ENCODE results near the gene RPE.

Gene RPE

GRCh38 chr2:210002158-210003157 lies at the start of gene RPE:
Gene RPE, plus strand, starts transcription at chr2:210002638. Its CDS starts 24 bp downstream, at chr2:210002662.
- DNase-seq = peak; percentile 69

GRCh38 chr2:209956271-209956670 lies 46.2 kb upstream of the RPE start:
- no peak for DNase-seq

- no peak for DNase-seq
These were observed 44.4 kb upstream of the RPE start for GRCh38 chr2:209958016-209958415.

GRCh38 chr2:209960045-209960444 lies 42.4 kb upstream of the RPE start:
- no peak for DNase-seq

- DNase-seq = peak; percentile 23
These were observed 41.5 kb upstream of the RPE start for GRCh38 chr2:209960676-209961630.

- DNase-seq = no peak
These were observed 36.7 kb upstream of the RPE start for GRCh38 chr2:209965723-209966122.

- DNase-seq = no peak
These were observed 32.7 kb upstream of the RPE start for GRCh38 chr2:209969692-209970091.

GRCh38 chr2:209970271-209970670 lies 32.2 kb upstream of the RPE start:
- no peak for DNase-seq

GRCh38 chr2:209970711-209971110 lies 31.7 kb upstream of the RPE start:
- DNase-seq = no peak

- no peak for DNase-seq
These were observed 29.1 kb upstream of the RPE start for GRCh38 chr2:209973328-209973727.

GRCh38 chr2:209974576-209974975 lies 27.9 kb upstream of the RPE start:
- DNase-seq = no peak

GRCh38 chr2:209976698-209977385 lies 25.6 kb upstream of the RPE start:
- no peak for DNase-seq

- DNase-seq = no peak
These were observed 24.8 kb upstream of the RPE start for GRCh38 chr2:209977386-209978239.

GRCh38 chr2:209984291-209984690 lies 18.1 kb upstream of the RPE start:
- DNase-seq = no peak

GRCh38 chr2:209985874-209986273 lies 16.6 kb upstream of the RPE start:
- no peak for DNase-seq

GRCh38 chr2:209986415-209986814 lies 16.0 kb upstream of the RPE start:
- no peak for DNase-seq

- DNase-seq = no peak
These were observed 14.4 kb upstream of the RPE start for GRCh38 chr2:209988010-209988409.

GRCh38 chr2:209990838-209991237 lies 11.6 kb upstream of the RPE start:
- no peak for DNase-seq

GRCh38 chr2:209993968-209994367 lies 8.5 kb upstream of the RPE start:
- DNase-seq = no peak

- no peak for DNase-seq
These were observed 3.8 kb upstream of the RPE start for GRCh38 chr2:209998596-209998995.

- no peak for DNase-seq
These were observed 1.7 kb upstream of the RPE start for GRCh38 chr2:210000464-210001324.

Measured in NCI-H1436 treated with DMSO at 0.1 percent for 48 hours (cell line).